DOHH2 (cell line): Measurements from ENCODE around the gene SEC22A.

Experiments used
- H3F3A ChIP-seq: fragments of 200-600 bp; sonication (generic), shearing (Covaris generic); 2 replicates; pipeline ENCODE4 v1.6.0; 2016; ENCODE audit warnings: antibody characterized with exemption, mild to moderate bottlenecking; ENCODE audit not compliant: control insufficient read depth, insufficient read depth
- H3K27ac ChIP-seq: fragments of 200-600 bp; sonication (generic); 2 replicates; pipeline ENCODE4 v1.5.1; 2014; ENCODE audit warnings: low read depth, mild to moderate bottlenecking, low read length, moderate library complexity
- H3K27me3 ChIP-seq: fragments of 200-600 bp; sonication (generic); 2 replicates; pipeline ENCODE4 v1.6.1; 2014; ENCODE audit warnings: mild to moderate bottlenecking, low read length, mixed read lengths; ENCODE audit not compliant: control insufficient read depth
- H3K36me3 ChIP-seq: fragments of 200-600 bp; sonication (generic); 2 replicates; pipeline ENCODE4 v1.6.1; 2014; ENCODE audit warnings: mild to moderate bottlenecking, low read length, moderate library complexity, mixed read lengths; ENCODE audit not compliant: control insufficient read depth
- H3K4me1 ChIP-seq: fragments of 200-600 bp; sonication (generic); 2 replicates; pipeline ENCODE4 v1.6.1; 2014; ENCODE audit warnings: mild to moderate bottlenecking, low read length, mixed read lengths; ENCODE audit not compliant: control insufficient read depth
- H3K4me2 ChIP-seq: fragments of 200-600 bp; sonication (generic); 2 replicates; pipeline ENCODE4 v1.6.0; 2014; ENCODE audit warnings: mild to moderate bottlenecking, low read length, moderate library complexity
- H3K4me3 ChIP-seq: fragments of 200-600 bp; sonication (generic); 2 replicates; pipeline ENCODE4 v1.5.1; 2014; ENCODE audit warnings: mild to moderate bottlenecking, low read length, mixed read lengths
- H3K79me2 ChIP-seq: fragments of 200-600 bp; sonication (generic); 2 replicates; pipeline ENCODE4 v1.6.1; 2014; ENCODE audit warnings: mild to moderate bottlenecking, low read length, mixed read lengths; ENCODE audit not compliant: control insufficient read depth
- H3K9me2 ChIP-seq: fragments of 200-600 bp; sonication (generic); replicated peaks from 2 replicates; pipeline ENCODE4 v1.6.1; 2014; ENCODE audit warnings: mild to moderate bottlenecking, low read length, mixed read lengths; ENCODE audit not compliant: control insufficient read depth
- H3K9me3 ChIP-seq: fragments of 200-600 bp; sonication (generic); 2 replicates; pipeline ENCODE4 v1.6.1; 2014; ENCODE audit warnings: antibody characterized with exemption, low read length, mixed read lengths; ENCODE audit not compliant: control insufficient read depth, insufficient read depth
- H4K20me1 ChIP-seq: fragments of 200-600 bp; sonication (generic); 2 replicates; pipeline ENCODE4 v1.6.0; 2014; ENCODE audit warnings: low read depth, mild to moderate bottlenecking, antibody characterized with exemption, low read length, moderate library complexity; ENCODE audit not compliant: control insufficient read depth, insufficient read depth
- CTCF ChIP-seq: fragments of 200-600 bp; sonication (generic); IDR thresholded peaks from one replicate; pipeline ENCODE4 v1.5.1; 2014; ENCODE audit warnings: antibody characterized with exemption, mild to moderate bottlenecking, low read depth, low read length; ENCODE audit not compliant: poor library complexity, severe bottlenecking
- EZH2phosphoT487 ChIP-seq: fragments of 200-600 bp; sonication (generic); IDR thresholded peaks from 2 replicates; pipeline ENCODE4 v1.6.1; 2017; ENCODE audit warnings: borderline replicate concordance, mild to moderate bottlenecking, antibody characterized with exemption, low read length, moderate library complexity, mixed read lengths

The SEC22A gene

GRCh38 chr3:123285931-123286307 lies 84.2 kb downstream of the SEC22A start:
- TF ChIP-seq CTCF (no peak), EZH2phosphoT487 (no peak)
- H4K20me1 ChIP-seq: no peaks in the 10 kb centered on the region
- H3K27ac ChIP-seq: no peak overlapping the region
- H3K79me2 ChIP-seq: no peaks in the 10 kb centered on the region
- no peak overlapping the region for H3K4me2 ChIP-seq
- H3K27me3 ChIP-seq: no peaks in the 10 kb centered on the region
- H3K9me2 ChIP-seq: no peaks in the 10 kb centered on the region
- no peaks in the 10 kb centered on the region for H3K4me1 ChIP-seq
- H3F3A ChIP-seq: no peaks in the 10 kb centered on the region
- no peak overlapping the region for H3K4me3 ChIP-seq
- no peaks in the 10 kb centered on the region for H3K36me3 ChIP-seq
- no peaks in the 10 kb centered on the region for H3K9me3 ChIP-seq

GRCh38 chr3:123286308-123287023 lies 84.7 kb downstream of the SEC22A start:
- H3K4me3 ChIP-seq: no peak overlapping the region
- H3K27ac ChIP-seq: no peak overlapping the region
- H3K9me2 ChIP-seq: no peaks in the 10 kb centered on the region
- H4K20me1 ChIP-seq: no peaks in the 10 kb centered on the region
- H3K9me3 ChIP-seq: no peaks in the 10 kb centered on the region
- no peaks in the 10 kb centered on the region for H3F3A ChIP-seq
- peak; percentile 80 for TF ChIP-seq CTCF
- TF ChIP-seq EZH2phosphoT487: no peak
- no peak overlapping the region for H3K4me2 ChIP-seq
- H3K36me3 ChIP-seq: no peaks in the 10 kb centered on the region
- no peaks in the 10 kb centered on the region for H3K27me3 ChIP-seq
- no peaks in the 10 kb centered on the region for H3K4me1 ChIP-seq
- H3K79me2 ChIP-seq: no peaks in the 10 kb centered on the region

DNA sequence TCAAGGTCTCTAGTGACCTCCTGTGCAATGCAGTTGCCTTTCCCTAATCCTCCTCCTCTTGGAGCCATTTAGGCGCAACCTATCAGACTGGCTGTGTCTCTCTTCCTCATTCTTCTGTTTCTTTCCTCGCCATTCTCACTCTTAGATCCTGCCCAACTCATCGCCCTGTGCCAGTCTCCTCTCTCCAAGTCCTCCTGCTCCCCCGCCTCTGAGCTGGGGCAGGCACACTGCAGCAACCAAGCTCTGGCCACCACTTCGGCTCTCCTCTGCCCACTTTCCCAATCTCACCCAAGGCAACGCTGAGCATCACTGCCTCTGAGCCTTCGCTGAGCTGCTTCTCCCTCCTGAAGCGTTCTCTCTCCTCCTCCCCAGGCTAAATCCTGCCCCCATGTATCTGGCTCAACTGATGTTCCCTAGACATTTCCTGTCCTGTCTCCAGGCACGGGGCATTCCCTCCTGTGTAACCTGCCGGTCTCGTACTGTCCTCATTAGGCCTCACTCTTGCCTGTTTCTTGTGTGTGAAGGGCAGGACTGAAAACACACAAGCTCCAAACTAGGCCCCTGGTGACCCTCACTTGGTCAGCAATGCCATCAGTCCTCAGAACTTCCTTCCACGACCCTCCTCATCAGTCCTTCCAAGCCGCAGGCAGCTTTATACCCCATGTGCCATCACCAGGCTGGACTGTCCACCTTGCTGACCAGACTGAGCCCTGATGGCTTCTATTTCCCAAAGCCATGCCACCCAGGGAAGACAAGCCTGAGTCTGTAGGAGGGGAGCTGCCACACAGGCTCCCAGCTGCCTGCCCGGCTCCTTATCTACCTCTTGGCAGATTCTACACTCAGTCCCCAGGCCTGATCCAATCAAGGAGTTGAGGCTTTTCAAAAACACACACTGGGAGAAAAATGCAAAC lies 85.6 kb downstream of the SEC22A start:
- no peaks in the 10 kb centered on the region for H3K36me3 ChIP-seq
- no peaks in the 10 kb centered on the region for H3K79me2 ChIP-seq
- H3K4me1 ChIP-seq: no peaks in the 10 kb centered on the region
- H3K4me3 ChIP-seq: no peak overlapping the region
- no peaks in the 10 kb centered on the region for H3F3A ChIP-seq
- H4K20me1 ChIP-seq: no peaks in the 10 kb centered on the region
- H3K9me3 ChIP-seq: no peaks in the 10 kb centered on the region
- TF ChIP-seq CTCF (no peak), EZH2phosphoT487 (no peak)
- H3K27ac ChIP-seq: no peak overlapping the region
- H3K9me2 ChIP-seq: no peaks in the 10 kb centered on the region
- H3K4me2 ChIP-seq: no peak overlapping the region
- H3K27me3 ChIP-seq: no peaks in the 10 kb centered on the region
